ENCODE results near the gene METTL4.

The METTL4 gene

GRCh38 chr18:2537296-2537695 is 34.0 kb downstream of the METTL4 start:
- Histone ChIP-seq H3K27me3 (ENCODE audit: insufficient read depth, poor library complexity, severe bottlenecking) (no peaks in the 10 kb centered on the region), H3K27ac (replicated peaks) (no peak overlapping the region), H3K4me3 (replicated peaks; ENCODE audit: insufficient read depth, low read length) (no peak overlapping the region)
- no peak for DNase-seq (ENCODE audit: low read depth in 1 of 2, low spot score in 1 of 2)
- TF ChIP-seq CTCF (IDR thresholded peaks at IDR 0.05; ENCODE audit: insufficient read depth, low read length): no peak
- TF ChIP-seq POLR2AphosphoS5 (IDR thresholded peaks at IDR 0.05; ENCODE audit: low read depth): no peak
- TF ChIP-seq REST (IDR thresholded peaks at IDR 0.05; ENCODE audit: insufficient replicate concordance, low read depth): no peak
- TF ChIP-seq SPI1 (IDR thresholded peaks at IDR 0.05; ENCODE audit: borderline replicate concordance, low read depth): no peak
- TF ChIP-seq GABPA (IDR thresholded peaks at IDR 0.05; ENCODE audit: low read depth): no peak

GRCh38 chr18:2536493-2536892 is 34.8 kb downstream of the METTL4 start:
- TF ChIP-seq SPI1 (IDR thresholded peaks at IDR 0.05; ENCODE audit: borderline replicate concordance, low read depth) (no peak), GABPA (IDR thresholded peaks at IDR 0.05; ENCODE audit: low read depth) (no peak), CTCF (IDR thresholded peaks at IDR 0.05; ENCODE audit: insufficient read depth, low read length) (no peak), REST (IDR thresholded peaks at IDR 0.05; ENCODE audit: insufficient replicate concordance, low read depth) (no peak), POLR2AphosphoS5 (IDR thresholded peaks at IDR 0.05; ENCODE audit: low read depth) (no peak)
- DNase-seq (ENCODE audit: low read depth in 1 of 2, low spot score in 1 of 2): no peak
- no peak overlapping the region for H3K4me3 ChIP-seq (replicated peaks; ENCODE audit: insufficient read depth, low read length)
- no peaks in the 10 kb centered on the region for H3K27me3 ChIP-seq (ENCODE audit: insufficient read depth, poor library complexity, severe bottlenecking)
- H3K27ac ChIP-seq (replicated peaks): no peak overlapping the region

GRCh38 chr18:2536063-2536462 is 35.2 kb downstream of the METTL4 start:
- TF ChIP-seq CTCF (IDR thresholded peaks at IDR 0.05; ENCODE audit: insufficient read depth, low read length): no peak
- no peak for TF ChIP-seq SPI1 (IDR thresholded peaks at IDR 0.05; ENCODE audit: borderline replicate concordance, low read depth)
- TF ChIP-seq REST (IDR thresholded peaks at IDR 0.05; ENCODE audit: insufficient replicate concordance, low read depth): no peak
- TF ChIP-seq POLR2AphosphoS5 (IDR thresholded peaks at IDR 0.05; ENCODE audit: low read depth): no peak
- no peak for TF ChIP-seq GABPA (IDR thresholded peaks at IDR 0.05; ENCODE audit: low read depth)
- Histone ChIP-seq H3K27ac (replicated peaks) (no peak overlapping the region), H3K4me3 (replicated peaks; ENCODE audit: insufficient read depth, low read length) (no peak overlapping the region), H3K27me3 (ENCODE audit: insufficient read depth, poor library complexity, severe bottlenecking) (no peaks in the 10 kb centered on the region)
- DNase-seq (ENCODE audit: low read depth in 1 of 2, low spot score in 1 of 2): no peak
